AML-193 (cell line): ENCODE data around the gene NUP188.

Source experiments
- DNase-seq, 2 experiments: peaks; one replicate each; lab custom pipeline; 2025; lab: John Stamatoyannopoulos, UW

The NUP188 gene

GRCh38 chr9:128947527-128948301, at the start of gene NUP188, which contains the start of gene DOLK:
TSS of gene NUP188 (plus strand) at chr9:128947699. CDS start at chr9:128947720, 21 bp downstream.
TSS of gene DOLK (minus strand) at chr9:128947603. CDS start at chr9:128947303, 300 bp downstream.
- peak; percentile 68 to 72 for DNase-seq

- no peak for DNase-seq
These were observed 49.1 kb upstream of the NUP188 start for GRCh38 chr9:128898382-128898781.

- no peak for DNase-seq
These were observed 48.5 kb upstream of the NUP188 start for GRCh38 chr9:128898845-128899565.

GRCh38 chr9:128899566-128900322, 47.8 kb upstream of the NUP188 start:
- no peak for DNase-seq

GRCh38 chr9:128901379-128901778, 46.1 kb upstream of the NUP188 start:
- DNase-seq, result no peak

GRCh38 chr9:128901822-128902221, 45.7 kb upstream of the NUP188 start:
- DNase-seq, result no peak

- DNase-seq, result no peak
These were observed 45.0 kb upstream of the NUP188 start for GRCh38 chr9:128902351-128903078.

- no peak for DNase-seq
These were observed 44.4 kb upstream of the NUP188 start for GRCh38 chr9:128903079-128903461.

GRCh38 chr9:128903871-128904620, 43.5 kb upstream of the NUP188 start:
- DNase-seq, result no peak

GRCh38 chr9:128905964-128906363, 41.5 kb upstream of the NUP188 start:
- no peak for DNase-seq

GRCh38 chr9:128906741-128907140, 40.8 kb upstream of the NUP188 start:
- no peak for DNase-seq

GRCh38 chr9:128908372-128908771, 39.1 kb upstream of the NUP188 start:
- no peak for DNase-seq

- DNase-seq, result no peak
These were observed 37.6 kb upstream of the NUP188 start for GRCh38 chr9:128909859-128910258.

- DNase-seq, result no peak
These were observed 36.6 kb upstream of the NUP188 start for GRCh38 chr9:128910906-128911305.

- DNase-seq, result no peak
These were observed 35.9 kb upstream of the NUP188 start for GRCh38 chr9:128911529-128912035.

- DNase-seq, result no peak
These were observed 35.1 kb upstream of the NUP188 start for GRCh38 chr9:128912270-128912853.

- no peak for DNase-seq
These were observed 34.2 kb upstream of the NUP188 start for GRCh38 chr9:128913048-128913900.

GRCh38 chr9:128913995-128914772, 33.3 kb upstream of the NUP188 start:
- no peak for DNase-seq

GRCh38 chr9:128916204-128916603, 31.3 kb upstream of the NUP188 start:
- DNase-seq, result no peak
